ENCODE measurements around the gene MPP7.

Gene MPP7

DNA sequence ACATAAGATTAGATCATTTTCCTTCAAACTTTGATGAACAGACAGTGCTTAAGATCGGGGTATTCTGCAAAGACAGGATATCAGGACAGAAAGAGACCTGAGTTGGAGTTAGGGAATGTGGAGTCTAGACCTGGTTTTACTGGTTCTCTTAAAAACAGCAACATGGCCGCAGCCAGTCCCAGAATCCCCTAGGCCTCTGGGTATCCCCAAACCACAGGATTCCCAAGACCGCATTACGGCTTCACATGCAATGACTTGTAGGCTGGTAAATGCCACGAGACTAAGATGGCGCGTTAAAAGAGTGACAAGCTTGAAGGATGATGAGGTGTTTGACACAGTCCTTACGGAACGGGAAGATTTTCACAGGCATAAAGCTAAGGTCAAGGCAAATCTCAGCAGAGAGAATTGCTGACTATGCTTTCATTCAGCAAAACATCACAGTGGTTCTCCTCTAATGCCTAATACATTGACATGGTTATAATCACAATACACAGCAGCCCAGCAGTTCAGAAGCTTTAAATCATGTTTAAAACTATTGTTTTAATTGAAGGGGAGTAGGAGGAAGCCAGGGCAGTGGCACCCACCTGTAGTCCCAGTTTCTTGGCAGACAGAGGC lies 32.9 kb downstream of the MPP7 start:
- no peak for DNase-seq (ENCODE audit: low read depth in 3 of 3)

DNA sequence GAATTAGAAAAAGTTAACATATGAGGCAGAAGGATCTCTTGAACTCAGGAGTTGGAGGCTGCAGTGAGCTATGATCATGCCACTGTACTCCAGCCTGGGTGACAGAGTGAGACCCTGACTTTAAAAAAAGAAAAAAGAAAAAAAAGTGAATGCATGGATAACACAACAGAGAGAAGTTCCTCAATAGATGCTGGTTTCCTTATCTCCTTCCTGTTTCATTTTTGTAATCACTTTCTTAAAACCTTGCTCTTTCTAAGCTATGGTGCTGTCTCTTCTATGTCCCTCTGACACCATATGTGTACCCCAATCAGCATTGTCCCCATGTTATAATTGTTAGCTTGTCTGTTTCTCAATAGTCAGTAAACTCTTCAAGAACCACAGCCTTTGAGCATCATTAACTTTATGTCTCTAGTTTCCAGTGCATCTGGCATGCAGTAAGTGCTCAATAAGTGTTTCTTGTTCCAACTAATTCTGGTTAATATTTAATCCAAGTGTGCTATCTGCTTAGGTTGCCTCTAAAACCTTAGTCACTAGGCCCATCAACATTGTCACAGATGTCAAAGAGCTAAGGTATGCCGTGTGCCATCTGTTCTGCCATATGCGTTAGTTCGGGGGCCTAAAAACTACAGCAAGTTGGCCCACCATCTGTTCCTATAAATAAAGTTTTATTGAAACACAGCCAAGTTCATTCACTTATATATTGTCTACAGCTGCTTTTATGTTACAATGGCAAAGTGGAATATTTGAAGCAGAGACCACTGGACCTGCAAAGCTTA lies 36.2 kb downstream of the MPP7 start:
- no peak for DNase-seq (ENCODE audit: low read depth in 3 of 3)

DNA sequence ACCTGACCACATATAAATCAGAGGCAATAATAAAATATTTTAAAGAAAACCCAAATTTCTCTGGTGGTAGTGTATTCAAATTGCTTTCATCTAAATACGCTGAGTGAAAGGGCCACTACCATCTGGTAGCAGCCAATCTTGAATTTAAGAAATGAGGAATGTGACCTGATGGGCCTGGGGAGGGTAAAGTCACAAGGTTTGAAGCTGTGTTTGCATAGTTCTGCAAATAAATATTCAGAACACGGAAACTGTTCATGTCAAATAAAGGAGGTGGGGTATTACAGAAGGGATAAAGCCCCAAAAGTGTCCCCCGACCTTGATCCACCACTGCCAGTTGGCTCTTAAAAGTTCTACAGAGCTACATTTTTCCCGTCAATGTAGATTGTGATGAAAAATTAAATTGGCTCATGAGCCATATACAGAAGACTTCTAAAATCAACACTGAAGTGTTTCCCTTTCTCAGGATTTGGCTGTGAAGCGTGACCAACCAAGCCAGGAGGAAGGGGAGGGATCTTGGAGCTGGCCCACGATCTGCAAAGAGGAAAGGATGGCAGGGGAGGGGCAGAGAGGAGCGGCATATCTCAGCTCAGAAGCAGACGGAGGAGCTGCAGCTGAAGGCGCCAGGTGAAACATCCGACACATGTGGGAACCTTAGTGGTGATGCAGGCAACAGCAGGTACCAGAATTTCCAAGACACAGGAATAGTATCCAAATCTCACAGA lies 39.6 kb downstream of the MPP7 start:
- DNase-seq (ENCODE audit: low read depth in 3 of 3): no peak

DNA sequence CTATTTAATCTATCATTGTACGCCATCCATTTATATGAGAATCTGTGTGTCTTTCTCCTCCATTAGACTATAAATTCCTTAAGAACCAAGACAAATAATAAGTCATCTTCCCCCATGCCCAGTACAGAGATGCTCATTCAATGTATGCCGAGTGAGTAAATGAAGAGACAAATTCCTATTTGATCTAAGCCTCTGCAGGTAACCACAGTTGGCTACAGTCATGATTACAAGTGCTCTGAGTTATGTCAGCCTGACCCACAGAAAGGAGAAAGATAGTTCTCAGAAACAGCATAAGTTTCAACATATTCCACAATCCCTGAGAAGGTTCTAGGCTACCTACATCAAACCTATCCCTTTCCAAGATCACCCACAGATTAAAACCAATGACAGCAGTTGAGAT lies 46.1 kb downstream of the MPP7 start:
- no peak for DNase-seq (ENCODE audit: low read depth in 3 of 3)

DNA sequence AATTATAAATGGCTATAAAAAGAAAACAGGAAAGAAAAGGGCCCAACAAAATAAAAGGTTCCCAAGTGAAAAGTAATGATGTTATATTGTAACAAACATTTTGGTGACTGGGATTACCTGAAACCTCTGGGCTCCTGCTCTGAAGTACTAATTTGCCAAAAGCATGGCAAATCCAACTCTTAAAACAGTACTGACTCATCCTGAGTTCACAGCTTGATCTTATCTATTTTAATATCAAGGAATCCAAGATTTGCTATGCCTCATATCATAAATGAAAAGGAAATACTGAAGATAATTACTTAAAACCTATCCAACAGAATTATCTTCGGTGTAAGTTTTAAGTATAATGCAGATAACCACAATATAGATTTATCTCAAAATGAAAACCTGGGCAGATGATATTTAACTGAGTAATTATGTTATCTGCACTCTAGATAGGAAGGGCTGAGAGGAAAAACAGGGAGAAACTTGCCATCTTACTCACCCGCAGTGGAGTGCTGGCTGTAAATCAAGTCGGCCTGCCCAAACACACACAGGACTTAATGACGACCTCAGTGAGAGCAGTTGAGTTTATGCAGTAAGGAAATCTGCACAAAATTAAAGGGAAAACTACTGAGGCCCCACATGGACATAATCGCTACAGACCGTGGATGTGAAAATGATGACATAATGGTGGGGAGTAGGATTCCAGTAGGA lies 48.4 kb downstream of the MPP7 start:
- DNase-seq (ENCODE audit: low read depth in 3 of 3): no peak

DNA sequence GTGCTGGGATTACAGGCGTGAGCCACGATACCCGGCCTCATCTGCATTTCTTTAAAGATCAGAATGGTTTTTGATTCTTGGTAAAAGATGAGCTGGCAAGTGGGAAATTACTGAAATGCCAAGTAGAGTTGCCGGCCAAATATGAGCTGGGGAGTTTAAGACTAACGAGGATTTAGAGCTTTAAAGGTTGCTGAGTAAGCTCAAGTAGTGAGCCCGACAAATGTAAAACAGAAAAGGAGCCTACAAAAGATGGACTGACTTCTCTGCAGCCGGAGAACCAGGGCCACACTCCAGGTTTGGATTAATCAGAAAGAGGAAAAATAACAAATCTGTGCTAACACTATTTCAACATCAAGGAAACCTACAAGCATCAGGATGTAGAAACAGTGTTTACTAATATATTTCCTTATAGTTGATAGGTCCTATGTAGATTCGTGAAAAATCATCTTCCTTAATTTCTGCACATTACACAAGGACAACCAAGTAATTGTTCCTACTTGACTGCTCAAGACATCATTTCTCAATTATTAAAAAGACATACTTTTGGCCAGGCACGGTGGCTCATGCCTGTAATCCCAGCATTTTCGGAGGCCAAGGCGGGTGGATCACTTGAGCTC lies 49.6 kb downstream of the MPP7 start:
- no peak for DNase-seq (ENCODE audit: low read depth in 3 of 3)

All from stimulated activated CD4-positive, alpha-beta T cell treated with anti-CD3 and anti-CD28 coated beads, TNF-alpha, amount 100 ng/mL, for 48 hours (primary cell).